GM12801 (cell line): ENCODE measurements around the gene SMIM36.

Source experiments
- CTCF ChIP-seq: IDR thresholded peaks from one replicate; pipeline ENCODE4 v1.5.1; 2011; ENCODE audit warnings: control low read depth; ENCODE audit not compliant: insufficient read length; ENCODE audit errors: extremely low read depth

Gene SMIM36

GRCh38 chr17:55479903-55480302 is 31.3 kb downstream of the SMIM36 start:
- TF ChIP-seq CTCF, result no peak

GRCh38 chr17:55478971-55479370 is 32.3 kb downstream of the SMIM36 start:
- TF ChIP-seq CTCF, result no peak

GRCh38 chr17:55466671-55467070 is 44.6 kb downstream of the SMIM36 start:
- no peak for TF ChIP-seq CTCF

GRCh38 chr17:55463600-55463999 is 47.7 kb downstream of the SMIM36 start:
- TF ChIP-seq CTCF, result no peak

GRCh38 chr17:55462711-55463110 is 48.5 kb downstream of the SMIM36 start:
- no peak for TF ChIP-seq CTCF

- no peak for TF ChIP-seq CTCF
Observed at GRCh38 chr17:55462234-55462633, 49.0 kb downstream of the SMIM36 start.

- no peak for TF ChIP-seq CTCF
Observed at GRCh38 chr17:55458978-55459377, 52.3 kb downstream of the SMIM36 start.

- TF ChIP-seq CTCF, result no peak
Observed at GRCh38 chr17:55458287-55458900, 52.9 kb downstream of the SMIM36 start.
